Dedifferentiated amniotic fluid mesenchymal stem cell (primary cell): Measurements from ENCODE around the gene MAD1L1.
"Not testable (repeated sequence)": the region's sequence is repeated elsewhere in the genome, so short reads cannot be mapped to it uniquely, and the experiment has no call there.

Experiments
- DNase-seq: peaks from one replicate; pipeline ENCODE4 v3.0.0-alpha.2; 2016; ENCODE audit errors: extremely low spot score

Gene MAD1L1

DNA sequence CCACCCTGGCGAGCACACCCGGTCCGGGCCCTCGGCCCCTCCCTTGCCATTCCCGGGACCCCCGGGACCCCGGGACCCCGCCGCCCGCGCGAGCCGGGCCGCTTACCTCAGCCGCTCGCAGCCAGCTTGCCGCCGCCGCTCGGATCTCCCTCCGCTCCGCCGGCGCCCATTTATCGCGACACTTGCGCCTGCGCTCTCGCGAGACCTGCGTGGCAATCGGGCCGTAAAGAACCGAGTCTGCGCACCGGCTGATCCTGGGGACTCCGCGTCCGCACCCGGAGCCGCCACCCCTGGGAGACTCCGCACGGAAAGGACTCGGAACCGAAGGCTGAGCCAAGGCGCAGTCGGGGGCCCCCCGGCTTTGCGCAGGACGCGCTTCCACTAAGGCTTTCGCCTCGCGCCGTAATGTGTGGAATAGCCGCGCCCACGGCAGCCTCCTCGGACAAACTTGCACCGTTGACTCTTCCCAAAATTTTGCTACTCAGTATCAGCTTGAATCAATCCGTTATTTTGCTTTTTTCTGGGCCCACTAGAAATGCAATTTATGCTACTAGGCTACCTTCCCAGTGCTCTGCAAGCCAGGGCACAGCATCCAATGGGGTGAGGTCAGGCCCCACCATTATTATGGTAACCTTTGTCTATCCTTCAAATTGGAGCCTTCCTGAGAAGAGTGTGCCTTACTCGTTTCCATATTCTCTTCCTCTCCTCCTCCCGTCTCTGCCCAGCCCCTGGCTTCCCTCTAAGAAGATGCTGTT lies at the start of gene MAD1L1:
TSS of gene MAD1L1 (minus strand) at position 180 of the 755 bp plus-strand sequence. CDS start 2,812 bp downstream, outside the sequence.
- DNase-seq = peak; percentile 89

DNA sequence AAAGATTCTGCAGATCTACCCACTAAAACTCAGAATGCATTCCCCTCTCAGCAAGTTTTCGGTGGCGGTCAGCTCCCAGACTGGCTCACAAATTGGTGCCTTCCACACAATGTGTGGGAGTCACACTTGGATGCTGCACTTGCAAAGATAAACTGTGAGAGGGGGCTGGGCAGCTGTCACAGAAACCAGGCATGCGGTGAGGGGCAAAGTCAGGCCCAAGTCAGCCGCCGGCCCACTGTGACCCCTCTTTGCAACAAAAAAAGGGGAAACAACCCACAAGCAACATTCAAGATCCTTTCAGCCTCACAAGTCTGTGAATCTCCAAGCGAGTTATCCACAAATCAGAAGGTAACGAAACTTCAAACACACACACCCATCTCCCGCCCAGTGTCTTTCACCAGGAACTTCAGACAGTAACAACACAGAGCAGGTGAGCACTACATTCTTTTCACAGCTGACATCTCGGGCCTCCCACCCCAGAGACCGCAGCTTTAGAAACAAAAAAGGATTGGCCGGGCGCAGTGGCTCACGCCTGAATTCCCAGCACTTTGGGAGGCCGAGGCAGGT lies 49.5 kb upstream of the MAD1L1 start:
- no peak for DNase-seq

DNA sequence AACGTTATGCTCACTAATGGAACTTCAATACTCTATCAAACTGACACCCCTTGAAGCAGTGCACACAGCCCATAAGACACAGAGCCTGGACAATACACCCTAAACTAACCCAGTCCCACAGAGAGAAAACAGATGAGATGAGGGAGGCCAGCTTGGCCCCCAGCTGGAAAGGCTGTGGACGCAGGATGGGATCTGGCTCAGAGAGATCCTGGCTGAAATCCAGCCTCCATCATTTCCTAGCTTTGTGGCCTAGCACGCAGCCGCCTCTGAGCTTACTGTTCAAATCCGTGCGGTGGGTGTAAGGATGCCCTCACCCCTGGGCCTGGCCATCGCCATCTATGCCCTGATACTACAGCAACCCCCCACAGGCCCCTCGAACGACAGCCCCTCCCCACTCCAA lies 48.8 kb upstream of the MAD1L1 start:
- no peak for DNase-seq

- DNase-seq = no peak
Observed at GRCh38 chr7:2280424-2280823, 47.7 kb upstream of the MAD1L1 start.

DNA sequence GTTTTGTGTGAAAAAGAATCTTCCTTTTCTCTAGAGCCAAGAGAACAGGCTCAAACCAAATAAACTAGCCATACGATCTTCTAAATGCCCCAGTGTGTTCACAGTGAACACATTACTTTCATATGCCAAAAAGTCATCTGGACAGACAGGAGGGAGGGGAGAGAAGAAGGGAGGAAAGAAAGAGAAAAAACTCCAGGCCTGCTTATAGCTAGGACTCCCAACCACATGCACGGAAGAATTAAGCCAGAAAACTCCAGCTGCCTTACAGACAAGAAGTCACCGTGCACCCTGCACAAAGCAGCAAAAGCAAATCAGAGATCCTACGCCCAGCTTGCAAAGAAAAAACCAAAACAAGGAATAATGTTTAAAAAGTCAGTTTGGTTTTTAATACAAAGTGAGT lies 47.2 kb upstream of the MAD1L1 start:
- DNase-seq = no peak

- DNase-seq = no peak
Observed at GRCh38 chr7:2278026-2278425, 45.3 kb upstream of the MAD1L1 start.

DNA sequence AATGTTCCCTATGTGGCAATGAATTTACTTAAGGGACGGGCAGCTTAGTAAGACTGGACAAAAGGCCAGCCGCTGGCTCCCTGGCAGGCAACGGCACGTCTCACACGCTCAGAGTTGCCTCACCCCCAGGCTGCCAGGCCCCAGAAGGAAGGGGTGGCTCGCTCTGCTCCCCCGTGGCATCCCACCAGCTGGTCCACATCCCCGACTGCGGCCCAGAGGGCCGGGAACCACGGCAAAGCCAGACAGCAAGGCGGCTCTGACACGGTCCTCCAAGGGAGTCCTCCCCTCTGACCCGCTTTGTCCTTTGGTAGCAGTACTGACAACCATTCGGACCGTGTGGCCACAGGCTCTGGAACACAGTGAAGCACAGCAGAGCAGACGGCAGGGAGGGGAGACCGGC lies 43.4 kb upstream of the MAD1L1 start:
- DNase-seq = no peak

DNA sequence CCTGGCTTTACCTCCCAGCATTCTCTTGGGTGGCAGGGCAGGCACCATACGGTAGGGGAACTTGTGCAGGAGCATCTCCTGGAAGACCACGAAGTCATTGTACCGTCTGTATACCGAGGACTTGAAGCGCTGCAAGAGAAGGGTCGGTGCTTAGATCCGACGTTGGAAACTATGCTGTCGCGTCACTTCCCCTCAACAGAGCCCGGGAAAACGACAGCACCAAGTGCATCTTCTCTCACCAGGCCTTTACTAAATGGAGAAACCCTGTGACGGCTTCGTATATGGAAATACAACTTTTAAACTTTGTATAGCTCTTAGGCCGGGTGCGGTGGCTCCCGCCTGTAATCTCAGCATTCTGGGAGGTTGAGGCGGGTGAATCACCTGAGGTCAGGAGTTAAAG lies 42.4 kb upstream of the MAD1L1 start:
- DNase-seq = no peak

- DNase-seq = no peak
Observed at GRCh38 chr7:2274666-2275065, 41.9 kb upstream of the MAD1L1 start.

DNA sequence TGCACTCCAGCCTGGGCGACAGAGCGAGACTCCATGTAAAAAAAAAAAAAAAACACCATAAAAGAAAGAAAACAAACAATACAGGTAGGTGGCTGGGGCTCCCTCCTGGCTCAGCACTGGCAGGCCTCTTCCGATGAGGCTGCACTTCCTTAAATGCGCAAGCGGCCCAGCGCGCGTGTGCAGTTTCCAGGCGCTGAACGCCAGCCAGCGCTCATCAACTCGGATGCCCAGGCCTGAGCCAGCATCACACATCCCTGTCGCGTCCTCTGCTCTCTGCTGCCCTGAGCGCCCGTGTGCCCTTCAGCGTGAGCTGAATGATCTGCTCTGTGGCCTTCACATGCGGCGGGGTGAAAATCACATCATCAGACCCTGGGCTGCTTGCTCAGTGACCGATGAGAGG lies 41.1 kb upstream of the MAD1L1 start:
- DNase-seq = no peak

GRCh38 chr7:2272031-2272430 lies 39.3 kb upstream of the MAD1L1 start:
- DNase-seq = no peak

GRCh38 chr7:2271273-2272026 lies 38.7 kb upstream of the MAD1L1 start:
- no peak for DNase-seq

- no peak for DNase-seq
Observed at GRCh38 chr7:2270495-2270894, 37.8 kb upstream of the MAD1L1 start.

DNA sequence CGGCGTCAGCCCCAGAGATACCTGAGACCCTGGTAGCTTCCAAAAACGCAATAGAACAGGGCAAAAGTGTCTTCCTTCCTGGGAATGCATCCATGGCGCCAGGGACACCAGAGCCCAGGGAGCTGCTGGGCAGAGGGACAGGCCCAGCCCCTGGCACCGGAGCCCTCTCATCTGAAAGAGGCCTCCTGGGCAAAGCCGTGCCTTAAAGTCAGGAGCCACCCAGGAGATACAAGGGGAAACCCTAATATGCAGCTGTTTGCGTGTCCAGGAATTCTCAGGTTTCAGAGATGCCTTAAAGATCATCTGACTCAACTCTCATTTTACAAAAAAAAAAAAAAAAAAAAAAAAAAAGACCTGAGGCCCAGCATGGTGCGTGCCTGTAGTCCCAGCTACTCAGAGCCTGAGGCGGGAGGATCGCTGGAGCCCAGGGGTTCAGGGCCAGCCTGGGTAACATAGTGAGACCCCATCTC lies 37.3 kb upstream of the MAD1L1 start:
- no peak for DNase-seq

DNA sequence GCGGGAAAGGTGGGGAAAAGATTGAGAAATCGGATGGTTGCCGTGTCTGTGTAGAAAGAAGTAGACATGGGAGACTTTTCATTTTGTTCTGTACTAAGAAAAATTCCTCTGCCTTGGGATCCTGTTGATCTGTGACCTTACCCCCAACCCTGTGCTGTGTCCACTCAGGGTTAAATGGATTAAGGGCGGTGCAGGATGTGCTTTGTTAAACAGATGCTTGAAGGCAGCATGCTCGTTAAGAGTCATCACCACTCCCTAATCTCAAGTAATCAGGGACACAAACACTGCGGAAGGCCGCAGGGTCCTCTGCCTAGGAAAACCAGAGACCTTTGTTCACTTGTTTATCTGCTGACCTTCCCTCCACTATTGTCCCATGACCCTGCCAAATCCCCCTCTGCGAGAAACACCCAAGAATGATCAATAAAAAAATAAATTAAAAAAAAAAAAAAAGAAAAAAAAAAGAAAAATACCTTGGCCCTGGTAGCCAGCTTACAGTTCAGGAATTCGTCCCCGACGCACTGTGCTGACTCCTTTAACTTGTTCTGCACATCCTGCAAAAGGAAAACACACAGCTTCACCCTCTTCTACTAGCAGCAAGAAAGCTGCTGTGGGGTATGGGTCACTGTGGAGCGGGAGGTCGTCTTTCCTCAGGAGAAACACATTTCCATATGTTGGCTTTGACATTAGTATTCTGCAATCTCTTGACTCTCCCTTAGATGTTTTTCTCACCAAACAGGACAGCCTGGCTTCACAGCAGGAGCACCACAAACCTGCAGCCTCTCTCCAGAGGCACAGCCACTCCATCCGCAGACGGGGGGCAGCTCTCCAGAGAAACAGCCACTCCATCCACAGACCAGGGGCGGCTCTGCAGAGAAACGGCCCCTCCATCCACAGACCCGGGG lies 36.6 kb upstream of the MAD1L1 start:
- not testable (repeated sequence) for DNase-seq

DNA sequence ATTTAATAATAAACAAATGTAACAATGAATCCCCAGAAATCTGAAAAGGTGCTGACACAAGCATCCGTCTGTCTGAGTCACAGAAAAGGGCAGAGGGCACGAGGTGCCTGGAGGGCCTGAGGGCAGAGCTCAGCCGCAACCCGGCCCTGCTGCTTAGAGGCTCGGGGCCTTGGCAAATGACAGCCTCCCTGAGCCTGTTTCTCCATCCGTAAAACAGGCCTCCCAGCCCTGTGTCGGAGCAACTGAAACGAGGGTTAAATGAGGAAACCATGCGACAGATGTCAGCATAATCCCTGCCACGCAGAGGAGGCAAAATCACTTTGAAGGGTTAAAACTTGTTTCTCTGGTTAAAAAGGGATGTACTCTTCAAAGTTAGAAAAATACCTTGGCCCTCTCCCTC lies 34.2 kb upstream of the MAD1L1 start:
- DNase-seq = no peak

DNA sequence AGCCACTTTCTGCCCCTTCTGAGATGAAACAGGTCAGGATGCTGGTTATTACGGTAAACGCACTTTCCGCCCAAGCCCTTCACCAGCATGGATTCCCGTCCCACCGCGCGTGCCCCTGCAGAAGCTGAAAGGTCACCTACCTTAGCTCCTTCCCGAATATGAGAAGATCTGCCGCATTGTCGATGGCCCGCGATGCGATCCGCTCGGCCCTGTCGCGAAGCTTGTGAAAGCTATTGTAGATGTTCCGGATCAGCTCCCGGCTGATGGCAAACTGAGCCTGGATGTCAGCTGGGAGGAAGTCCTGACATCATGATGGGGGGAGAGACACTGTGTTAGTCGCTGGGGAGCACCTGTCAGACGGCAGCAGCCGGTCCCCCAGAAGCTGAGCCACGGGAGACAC lies 31.4 kb upstream of the MAD1L1 start:
- no peak for DNase-seq

GRCh38 chr7:2263176-2263575 lies 30.4 kb upstream of the MAD1L1 start:
- no peak for DNase-seq

DNA sequence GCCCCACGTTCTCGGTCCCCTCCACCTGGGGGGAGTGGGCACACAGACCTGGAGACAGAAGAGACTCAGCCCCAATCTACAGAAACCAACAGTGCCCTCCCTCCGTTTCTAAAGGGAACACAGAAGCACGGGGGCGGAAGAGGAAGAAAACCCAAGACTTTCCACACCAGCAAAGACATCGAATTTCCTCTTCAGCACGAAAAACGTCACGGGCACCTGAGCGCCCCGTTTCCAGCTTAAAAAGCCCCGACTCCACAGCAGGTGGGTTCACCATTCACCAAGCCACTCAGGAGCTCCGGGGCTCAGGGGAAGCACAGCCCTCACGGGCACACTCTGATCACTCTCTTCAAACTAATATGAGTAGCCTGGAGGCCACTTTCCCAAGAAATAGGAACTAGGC lies 28.9 kb upstream of the MAD1L1 start:
- no peak for DNase-seq

DNA sequence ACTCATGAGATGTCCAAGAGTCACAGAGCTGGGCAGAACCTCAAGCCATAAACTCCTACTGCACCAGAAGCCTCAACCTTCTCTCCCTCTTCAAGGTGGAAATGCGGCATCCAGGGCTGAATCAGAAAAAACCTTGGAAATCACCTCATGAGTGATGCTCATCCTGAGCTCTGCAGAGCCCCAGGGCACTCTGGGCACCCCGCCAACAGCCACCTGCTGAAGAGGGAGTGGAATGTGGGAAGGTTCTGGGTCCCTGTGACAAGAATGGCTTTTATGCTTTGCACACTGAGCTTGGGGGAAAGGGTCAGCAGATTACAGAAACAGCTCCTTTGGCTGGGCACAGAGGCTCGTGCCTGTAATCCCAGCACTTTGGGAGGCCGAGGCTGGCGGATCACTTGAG lies 28.1 kb upstream of the MAD1L1 start:
- no peak for DNase-seq

GRCh38 chr7:2259480-2259879 lies 26.7 kb upstream of the MAD1L1 start:
- no peak for DNase-seq
